Left colon (tissue), 2 donors: ENCODE results near the gene TRIO. TPM values are rescaled to one million over a fixed set of nuclear protein-coding genes. Genes with fewer than 3 reads are reported as not detected.
A peak's percentile ranks its signal among the peaks of the same experiment; 100 is the strongest.

Experiments used
- ATAC-seq: fragments of 200-7000 bp; cut with Tn5 transposase; one replicate; pipeline ENCODE4 v1.9.1; 2020; ENCODE audit warnings: mild to moderate bottlenecking, moderate library complexity
- DNase-seq, 2 donors: peaks; one replicate each; pipeline ENCODE4 v3.0.0-alpha.2; 2020
- intact Hi-C, 2 donors: fragments of 100-400 bp; cut with DNase I in 1 of 2; cut with micrococcal nuclease in 1 of 2; formaldehyde crosslinking; loops; one replicate each; pipeline versions ENCODE4 v1.11.2 to v1.14.0; 2022; cut with DNase I, micrococcal nuclease
- total RNA-seq, 2 donors: library from RNA; stranded (reverse); fragmentation: NEBNext Ultra II Directional; extraction: Animal tissue kit (Norgen Biotek cat#: 25700); gene quantifications; one replicate each; pipeline ENCODE4 v1.2.1, GENCODE V29; 2021
- donor health status: DM: no; HTN: no; CAD: no.
- donor health status: DM: yes; HTN: yes; CAD: no.

Gene TRIO
- total RNA-seq, 2 donors from 2014 or later = 140 to 181 TPM

DNA sequence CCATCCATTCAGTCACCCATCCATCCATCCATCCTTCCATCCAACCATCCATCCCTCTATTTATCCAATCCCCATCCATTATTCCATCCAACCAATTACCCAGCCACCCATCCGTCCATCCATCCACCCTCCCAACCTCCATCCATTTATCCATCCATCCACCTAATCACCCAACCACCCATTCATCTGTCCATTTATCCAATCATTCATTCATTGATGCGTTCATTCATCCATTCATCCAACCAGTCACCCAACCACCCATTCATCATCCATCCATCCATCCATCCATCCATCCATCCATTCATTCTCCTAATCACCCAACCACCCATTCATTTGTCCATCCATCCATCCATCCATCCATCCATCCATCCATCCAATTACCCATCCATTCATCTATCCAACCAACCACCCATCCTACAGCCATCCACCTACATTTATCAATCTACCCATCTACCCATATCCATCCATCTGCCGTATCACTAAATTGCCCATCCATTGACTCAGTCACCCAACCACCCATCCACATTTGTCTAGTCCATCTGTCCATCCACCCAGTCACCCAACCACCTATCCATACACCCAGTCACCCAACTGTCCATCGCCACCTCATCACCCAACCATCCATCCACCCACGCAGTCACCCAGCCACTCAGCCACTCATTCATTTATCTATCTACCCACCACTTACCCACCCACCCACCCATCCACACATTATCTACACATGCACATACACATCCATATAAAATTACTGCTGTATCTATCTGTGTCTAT lies 165.4 kb downstream of the TRIO start:
- intact Hi-C loops = no loop called here
- ATAC-seq = no peak

DNA sequence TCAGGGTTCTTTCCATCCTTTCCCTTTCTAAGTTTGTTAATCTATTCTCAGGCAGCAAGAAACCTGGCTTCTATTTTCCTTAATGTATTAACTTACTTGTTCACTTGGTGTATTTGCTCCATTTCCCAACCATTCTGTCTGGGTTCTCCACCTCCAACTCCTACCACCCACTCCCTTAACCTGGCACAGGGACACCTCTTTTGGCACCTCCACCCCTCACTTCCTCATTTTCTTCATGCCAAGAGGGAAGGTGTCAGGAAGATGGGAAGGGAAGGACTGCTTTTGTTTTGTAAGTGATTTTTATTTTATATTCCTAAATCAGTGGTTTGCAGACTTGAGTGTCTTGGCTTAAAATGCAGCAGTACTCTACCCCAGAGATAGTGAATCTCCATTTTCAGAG lies 166.1 kb downstream of the TRIO start:
- DNase-seq (no peak), ATAC-seq (no peak)
- intact Hi-C loops = no loop called here

More for the DNA sequence above, 165.4 kb downstream of the TRIO start:
- DNase-seq = no peak

DNA sequence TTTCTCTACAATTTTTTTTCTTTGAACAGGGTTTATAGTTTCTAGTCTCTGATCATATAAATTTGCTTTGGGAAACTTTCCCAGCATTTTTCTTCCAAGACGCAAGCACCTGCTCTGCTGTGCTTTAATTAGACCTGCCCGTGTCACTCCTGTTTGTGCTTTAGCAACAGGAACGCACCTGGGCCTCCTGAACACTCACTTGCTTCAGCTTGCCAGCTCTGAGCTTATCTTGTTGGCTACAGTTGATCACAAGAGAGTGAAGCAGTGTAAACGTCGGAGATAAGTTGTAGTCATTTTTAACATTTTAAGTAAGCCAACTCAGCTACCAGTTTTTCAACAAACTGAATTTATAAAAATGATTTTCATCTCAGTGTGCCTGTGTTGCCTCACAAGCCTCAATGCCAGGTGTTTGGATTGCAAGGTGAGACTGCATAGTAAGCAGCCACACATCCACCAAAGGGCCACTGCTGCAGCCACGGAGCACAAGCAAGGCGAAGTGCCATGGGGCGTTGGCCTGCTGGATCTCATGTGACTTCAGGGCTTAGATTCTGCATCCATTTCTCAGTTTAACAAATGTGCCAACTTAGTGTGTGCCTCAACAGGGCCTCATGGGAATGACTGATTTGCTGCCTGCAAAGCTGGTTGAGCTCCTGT lies 166.9 kb downstream of the TRIO start:
- DNase-seq (no peak), ATAC-seq (peak; percentile 34)
- intact Hi-C loops = no loop called here

DNA sequence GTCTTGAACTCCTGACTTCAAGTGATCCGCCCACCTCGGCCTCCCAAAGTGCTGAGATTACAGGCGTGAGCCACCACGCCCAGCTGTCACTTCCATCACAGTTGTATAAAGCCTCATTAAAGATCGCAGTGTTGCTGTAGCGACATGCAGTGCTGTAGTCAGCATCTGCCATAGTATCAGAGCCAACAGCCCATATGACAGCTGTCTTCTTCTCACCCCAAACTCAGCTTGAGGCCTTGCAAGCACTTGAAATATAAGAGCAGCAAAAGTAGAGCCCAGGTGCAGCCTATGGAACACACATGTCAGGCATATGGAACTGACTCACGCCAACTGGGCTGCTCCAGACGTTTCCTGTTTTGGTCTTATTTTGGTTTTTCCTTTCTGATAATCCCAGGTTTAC lies 167.8 kb downstream of the TRIO start:
- intact Hi-C loops = no loop called here
- ATAC-seq (no peak), DNase-seq (no peak)

DNA sequence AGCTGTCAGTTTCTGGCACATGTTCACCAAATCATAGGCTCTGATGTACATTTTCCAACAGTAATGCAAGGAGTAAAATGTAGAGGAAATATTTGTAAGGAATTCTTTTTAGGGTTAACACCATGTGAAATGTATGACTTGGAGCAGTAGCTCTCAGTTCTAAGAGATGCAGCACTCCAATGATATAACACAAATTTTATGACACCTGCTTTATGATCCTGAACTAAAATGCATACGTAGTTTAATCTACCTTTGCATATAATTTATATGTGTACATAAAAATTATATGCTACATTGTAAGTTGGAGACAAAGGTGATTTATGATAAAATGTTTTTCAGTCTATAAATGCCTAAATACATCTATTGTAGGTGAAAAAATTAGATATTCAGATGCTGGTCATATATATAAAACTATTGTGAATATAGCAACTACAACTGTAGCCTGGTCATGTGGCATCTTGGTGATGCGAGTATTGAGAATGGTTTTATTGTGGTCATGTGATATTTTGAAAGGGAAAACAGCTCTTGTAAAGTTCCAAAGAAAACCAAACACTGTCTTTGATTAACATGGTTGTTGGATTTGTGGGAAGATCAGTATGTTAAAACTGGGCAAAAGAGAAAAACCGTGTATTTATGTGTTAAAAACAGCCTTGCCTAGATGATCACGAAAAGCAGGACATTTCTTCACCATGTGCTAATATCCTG lies 171.0 kb downstream of the TRIO start:
- DNase-seq (no peak), ATAC-seq (peak; percentile 73)
- intact Hi-C loops = no loop called here

DNA sequence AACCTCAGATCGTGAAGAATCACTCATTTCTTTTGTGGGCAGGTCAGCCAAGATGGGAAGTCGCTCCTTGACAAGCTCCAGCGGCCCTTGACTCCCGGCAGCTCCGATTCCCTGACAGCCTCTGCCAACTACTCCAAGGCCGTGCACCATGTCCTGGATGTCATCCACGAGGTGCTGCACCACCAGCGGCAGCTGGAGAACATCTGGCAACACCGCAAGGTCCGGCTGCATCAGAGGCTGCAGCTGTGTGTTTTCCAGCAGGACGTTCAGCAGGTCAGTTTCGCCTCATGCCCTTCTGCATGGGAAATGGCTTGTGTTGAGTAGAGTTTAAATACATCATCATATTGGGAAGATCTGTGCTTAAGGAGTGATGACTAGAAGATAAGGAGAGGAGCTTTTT lies 173.3 kb downstream of the TRIO start:
- intact Hi-C loops = no loop called here
- no peak for ATAC-seq

DNA sequence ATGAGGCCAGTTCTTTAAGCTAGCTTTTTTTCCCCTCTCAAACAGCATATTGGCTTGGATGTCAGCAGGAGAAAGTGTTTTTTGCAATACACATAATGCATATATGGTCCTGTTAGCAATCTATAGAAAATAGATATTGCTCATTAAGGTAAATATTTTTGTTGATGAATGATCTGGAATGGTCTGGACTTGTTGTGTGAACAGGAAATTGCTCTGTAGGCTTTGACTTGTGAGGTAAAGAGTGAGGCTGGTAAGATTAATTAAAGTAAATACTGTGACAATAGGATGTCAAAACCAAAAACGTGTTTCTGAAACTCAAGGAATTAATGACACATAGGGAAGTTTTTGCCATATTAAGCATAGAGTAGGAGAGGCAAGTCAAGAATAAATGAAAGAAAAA lies 176.0 kb downstream of the TRIO start:
- intact Hi-C loops = no loop called here
- ATAC-seq (no peak), DNase-seq (no peak)

More for the DNA sequence above, 173.3 kb downstream of the TRIO start:
- no peak for DNase-seq

DNA sequence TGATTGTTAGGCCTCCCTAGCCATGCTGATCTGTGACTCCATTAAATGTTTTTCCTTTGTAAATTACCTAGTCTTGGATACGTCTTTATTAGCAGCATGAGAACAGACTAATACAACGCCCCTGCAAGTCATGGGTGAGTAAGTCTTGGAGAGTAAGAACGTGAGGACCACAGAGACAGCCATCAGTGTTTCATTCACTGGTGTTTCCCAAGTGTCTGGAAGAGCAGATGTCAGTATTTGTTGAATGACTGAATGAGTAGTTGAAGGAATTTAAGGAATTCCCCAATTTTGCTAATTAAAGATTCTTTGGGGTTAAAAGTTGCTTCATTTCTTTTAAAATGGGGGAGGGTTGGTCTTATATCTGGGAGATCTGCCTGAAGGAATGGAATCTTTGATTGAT lies 178.8 kb downstream of the TRIO start:
- intact Hi-C loops = no loop called here
- DNase-seq (no peak), ATAC-seq (no peak)

DNA sequence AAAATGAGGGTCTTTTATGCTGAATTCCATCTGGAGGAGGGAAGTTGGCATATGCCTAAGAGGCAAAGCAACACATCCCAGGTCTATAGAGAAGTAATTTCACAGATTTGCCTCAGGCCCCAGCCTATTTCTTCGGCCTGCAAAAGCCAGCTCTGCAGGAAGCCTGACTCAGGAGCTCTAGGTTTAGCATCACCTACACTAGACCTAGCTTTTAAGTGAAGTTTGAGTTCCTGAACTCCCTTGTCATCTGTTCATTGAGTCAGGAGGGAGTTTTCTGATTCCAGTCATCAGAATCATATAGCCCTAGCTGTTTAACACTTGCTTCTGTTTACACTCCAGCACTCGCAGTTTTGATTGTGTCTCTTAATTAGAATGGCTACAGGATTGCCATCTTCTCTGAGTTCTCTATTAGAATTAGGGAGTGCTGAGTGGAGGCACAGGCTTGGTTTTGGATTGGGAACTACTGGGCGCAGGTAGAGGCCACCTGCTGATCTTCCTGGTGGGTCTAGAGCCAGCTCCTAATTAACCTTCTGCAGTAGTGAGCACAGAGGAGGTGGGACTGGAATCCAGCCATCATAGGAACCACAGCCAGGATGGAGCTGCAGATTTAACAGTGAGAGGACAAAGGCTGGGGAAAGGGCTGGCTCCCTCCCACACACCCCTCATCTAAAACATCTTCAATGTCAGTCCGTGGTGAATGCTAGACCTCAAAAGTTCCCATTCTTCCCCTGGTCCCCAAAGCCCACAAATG lies 179.5 kb downstream of the TRIO start:
- DNase-seq (no peak), ATAC-seq (no peak)
- intact Hi-C loops = no loop called here

DNA sequence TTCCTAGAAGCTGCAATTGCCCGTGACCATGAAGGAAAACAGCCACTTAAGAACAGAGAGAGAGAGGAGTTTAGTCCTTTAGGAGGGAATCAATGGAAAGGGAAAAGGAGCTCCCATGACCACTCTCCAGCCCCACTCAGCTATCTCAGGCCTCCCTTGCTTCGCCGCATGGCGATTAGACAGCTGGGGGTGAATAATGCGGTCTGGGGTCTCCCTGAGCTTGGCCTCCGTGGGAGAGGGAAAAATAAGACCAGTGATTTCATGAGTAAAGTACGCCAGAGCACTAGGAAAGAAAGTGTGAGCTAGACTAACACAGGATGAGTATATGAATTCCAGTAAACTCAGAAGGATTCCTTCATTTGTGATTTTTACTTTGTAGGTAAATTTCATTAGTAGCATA lies 180.3 kb downstream of the TRIO start:
- DNase-seq (no peak), ATAC-seq (no peak)
- intact Hi-C loops = no loop called here

DNA sequence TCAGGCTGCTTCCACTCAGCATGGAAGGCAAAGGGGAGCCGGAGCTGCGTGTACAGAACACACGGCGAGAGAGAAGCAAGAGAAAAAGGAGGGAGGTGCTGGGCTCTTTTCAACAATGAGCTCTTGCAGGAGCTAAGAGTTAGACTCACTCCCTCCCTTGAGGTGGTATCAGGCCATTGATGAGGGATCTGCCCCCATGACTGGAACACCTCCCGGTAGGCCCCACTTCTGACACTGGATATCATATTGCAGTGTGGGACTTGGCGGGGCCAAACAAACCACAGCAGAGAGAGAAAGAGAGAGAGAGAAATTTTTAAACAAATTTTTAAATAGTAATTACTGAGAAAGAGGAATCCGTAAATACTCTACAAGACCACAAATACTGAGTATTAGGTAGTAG lies 182.2 kb downstream of the TRIO start:
- ATAC-seq (no peak), DNase-seq (no peak)
- intact Hi-C loops = no loop called here

DNA sequence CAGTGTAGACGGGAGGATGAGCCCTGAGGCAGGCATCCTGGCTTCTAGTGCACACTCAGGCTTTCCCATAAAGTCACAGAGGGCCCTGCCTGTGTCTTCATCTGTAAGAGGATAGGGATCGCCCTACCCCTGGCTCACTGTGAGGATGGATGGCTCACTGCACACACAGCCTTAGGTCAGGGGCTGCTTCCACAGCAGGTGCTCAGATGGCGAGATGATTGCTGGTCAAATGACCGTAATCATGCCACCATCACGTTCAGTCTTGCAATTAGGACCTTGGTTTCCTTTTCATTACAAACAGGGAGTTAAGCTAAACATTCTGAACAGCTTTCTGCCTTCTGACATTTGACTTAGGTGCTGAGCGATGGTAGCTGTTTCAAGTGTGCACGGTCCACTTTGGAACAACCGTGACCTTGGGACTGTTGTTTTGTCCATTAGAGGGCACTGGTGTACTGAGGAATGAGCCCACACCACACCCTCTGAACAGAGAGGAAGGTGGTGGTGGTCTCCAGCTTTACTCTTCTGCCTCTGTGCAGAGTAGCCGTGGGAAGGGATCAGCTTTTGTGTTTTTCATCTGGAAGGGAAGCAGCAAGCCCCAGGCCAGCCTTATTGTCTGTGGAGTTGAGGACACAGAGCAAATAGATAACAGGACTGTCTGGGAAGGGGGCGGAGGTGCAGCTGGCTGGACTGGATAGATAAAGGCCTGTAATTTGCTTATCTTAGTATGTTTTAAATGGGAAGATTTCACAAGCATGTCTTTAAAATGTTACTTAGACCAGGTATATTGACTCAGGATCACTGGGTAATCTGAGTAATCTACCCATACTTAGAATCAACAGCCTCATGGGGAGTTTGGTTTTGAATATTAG lies 183.1 kb downstream of the TRIO start:
- DNase-seq (no peak), ATAC-seq (peak; percentile 44)
- intact Hi-C loops = no loop called here

DNA sequence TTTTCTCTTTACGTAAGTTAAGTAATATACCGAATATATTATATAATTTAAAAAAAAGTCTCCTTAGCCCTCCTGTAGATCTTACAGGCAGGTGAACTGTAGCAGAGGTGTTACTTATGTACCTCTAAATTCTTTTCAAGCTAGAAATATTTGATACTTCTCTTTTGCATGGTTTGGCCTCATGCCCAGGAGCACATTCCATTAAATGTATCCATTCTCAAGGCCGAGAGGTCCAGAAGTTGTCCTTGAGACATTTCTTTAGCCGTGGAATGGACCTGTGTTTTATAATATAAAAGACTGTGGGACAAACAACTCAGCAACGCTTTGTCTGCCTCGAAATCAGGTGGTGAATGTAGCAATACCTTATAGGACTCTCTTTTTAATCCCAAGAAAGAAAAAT lies 184.5 kb downstream of the TRIO start:
- intact Hi-C loops = no loop called here
- no peak for DNase-seq
- ATAC-seq = no peak

DNA sequence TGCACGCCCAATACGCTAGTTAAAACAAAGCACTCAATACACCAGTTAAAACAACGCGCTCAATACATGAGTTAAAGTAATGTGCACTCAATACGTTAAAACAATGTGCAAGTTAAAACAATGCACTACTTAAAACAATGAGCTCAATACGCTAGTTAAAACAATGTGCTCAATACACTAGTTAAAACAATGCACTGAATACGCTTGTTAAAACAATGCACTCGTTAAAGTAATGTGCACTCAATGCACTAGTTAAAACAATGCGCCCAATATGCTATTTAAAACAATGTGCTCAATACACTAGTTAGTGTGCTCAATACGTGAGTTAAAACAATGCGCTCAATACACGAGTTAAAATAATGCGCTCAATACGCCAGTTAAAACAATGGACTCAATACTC lies 185.0 kb downstream of the TRIO start:
- no peak for ATAC-seq
- DNase-seq = no peak
- intact Hi-C loops = no loop called here

DNA sequence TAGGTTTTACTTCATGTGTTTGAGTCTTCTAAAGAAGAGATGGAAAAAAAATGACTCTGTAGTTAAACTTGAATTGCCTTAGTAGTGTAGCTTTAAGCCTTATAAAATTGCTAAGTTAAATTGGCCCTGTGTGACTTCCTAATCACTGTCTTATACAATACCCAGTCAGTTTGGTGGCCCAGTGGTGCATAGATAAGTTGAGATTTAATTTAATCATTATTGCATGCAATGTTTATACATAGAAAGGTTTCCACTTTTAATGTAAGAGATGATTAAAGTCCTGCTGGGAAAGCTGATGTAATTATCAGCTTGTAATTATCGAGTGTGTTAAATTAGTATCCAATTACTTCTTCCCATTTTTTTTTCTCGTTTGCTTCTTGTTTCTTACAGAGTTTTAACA lies 187.1 kb downstream of the TRIO start:
- DNase-seq (no peak), ATAC-seq (no peak)
- intact Hi-C loops = no loop called here

DNA sequence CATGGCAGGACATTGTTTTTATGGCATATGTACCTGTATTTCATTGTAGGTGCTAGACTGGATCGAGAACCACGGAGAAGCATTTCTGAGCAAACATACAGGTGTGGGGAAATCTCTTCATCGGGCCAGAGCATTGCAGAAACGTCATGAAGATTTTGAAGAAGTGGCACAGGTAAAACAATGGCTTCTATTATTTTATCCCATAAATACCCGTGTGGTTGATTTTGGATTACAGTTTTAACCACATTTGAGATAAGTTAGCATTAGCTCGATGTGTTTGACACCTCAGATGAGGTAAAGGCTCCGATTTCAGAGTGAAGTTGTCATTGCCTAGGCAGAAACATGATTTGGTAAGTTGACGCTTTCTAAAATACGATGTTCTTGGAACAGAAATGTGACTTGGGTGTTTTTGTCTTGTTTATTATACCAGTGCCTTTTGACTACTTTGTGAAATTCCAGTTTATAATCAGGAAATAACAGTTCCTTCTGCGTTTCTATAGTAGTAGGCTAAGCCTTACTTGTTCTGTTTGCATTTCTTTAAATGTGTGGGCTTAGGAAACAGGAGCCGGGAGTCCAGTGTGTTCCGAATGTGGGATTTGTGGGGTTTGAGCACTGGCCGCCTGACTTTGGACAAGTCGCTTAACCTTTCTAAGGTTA lies 187.7 kb downstream of the TRIO start:
- intact Hi-C loops = no loop called here
- DNase-seq = no peak

DNA sequence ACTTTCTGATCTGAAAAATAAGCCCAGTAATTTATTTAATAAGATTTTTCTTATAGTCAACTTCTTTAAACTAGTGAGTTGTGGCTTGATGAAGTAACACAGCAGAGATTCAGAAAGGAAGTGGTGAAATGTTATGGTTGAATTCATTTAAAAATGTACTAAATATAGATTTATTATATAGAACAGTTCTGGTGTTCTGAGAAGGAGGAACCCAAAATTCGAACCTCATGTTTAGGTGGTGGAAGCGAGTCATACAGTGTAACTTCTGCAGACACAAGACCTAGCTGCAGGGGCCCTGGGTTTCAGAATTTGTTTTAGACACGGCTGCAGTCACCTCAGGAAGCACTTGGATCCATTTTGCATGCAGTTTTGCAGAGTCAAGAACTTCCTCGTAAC lies 188.2 kb downstream of the TRIO start:
- intact Hi-C loops = no loop called here
- ATAC-seq = no peak
- DNase-seq = no peak

More for the DNA sequence above, 187.7 kb downstream of the TRIO start:
- no peak for ATAC-seq

DNA sequence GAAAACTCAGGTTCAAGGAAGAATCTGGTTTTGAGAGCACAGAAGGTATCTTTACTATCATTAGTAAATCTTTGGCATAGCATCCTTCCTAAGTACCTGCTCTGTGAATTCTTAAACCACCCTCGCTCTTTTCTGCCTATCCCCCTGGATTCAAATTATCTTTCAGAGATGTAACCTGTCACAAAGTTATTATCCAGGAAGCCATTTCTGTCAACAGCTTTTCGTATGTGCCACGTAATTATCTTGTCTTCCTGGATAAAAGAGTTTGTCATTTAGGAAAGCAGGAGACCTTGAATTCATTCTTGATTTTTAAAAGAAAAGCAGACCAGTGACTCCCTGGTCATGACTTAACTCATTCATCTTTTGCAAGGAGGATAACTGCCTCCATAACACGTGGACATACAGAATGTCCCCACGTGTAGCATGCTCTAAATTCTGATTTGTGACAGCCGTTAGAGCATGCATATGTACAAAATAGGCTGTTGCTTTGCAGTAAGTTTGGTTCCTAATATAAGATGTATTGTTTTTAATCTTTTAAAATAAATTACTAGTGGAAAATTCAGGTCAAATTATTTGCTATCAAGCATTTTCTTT lies 189.0 kb downstream of the TRIO start:
- ATAC-seq (no peak), DNase-seq (no peak)
- intact Hi-C loops = no loop called here
